Activated T-cell treated with anti-CD3 and anti-CD28 coated beads for 1 hour (primary cell): ENCODE data around the gene ASIC2.

Source experiments
- DNase-seq: peaks from one replicate; pipeline ENCODE4 v3.0.0-alpha.2; 2020; ENCODE audit warnings: low read depth

ASIC2 gene

GRCh38 chr17:33288954-33289353 lies 4.1 kb downstream of the ASIC2 start:
- no peak for DNase-seq

- DNase-seq = no peak
Observed at GRCh38 chr17:33287096-33287725, 5.9 kb downstream of the ASIC2 start.

- DNase-seq = no peak
Observed at GRCh38 chr17:33285413-33285812, 7.7 kb downstream of the ASIC2 start.

GRCh38 chr17:33284022-33284421 lies 9.1 kb downstream of the ASIC2 start:
- no peak for DNase-seq

- no peak for DNase-seq
Observed at GRCh38 chr17:33280162-33280943, 12.7 kb downstream of the ASIC2 start.

GRCh38 chr17:33277436-33278100 lies 15.5 kb downstream of the ASIC2 start:
- DNase-seq = no peak

- no peak for DNase-seq
Observed at GRCh38 chr17:33273743-33274410, 19.2 kb downstream of the ASIC2 start.

GRCh38 chr17:33273271-33273670 lies 19.8 kb downstream of the ASIC2 start:
- no peak for DNase-seq

- no peak for DNase-seq
Observed at GRCh38 chr17:33272438-33272837, 20.7 kb downstream of the ASIC2 start.

GRCh38 chr17:33269337-33270060 lies 23.6 kb downstream of the ASIC2 start:
- no peak for DNase-seq

GRCh38 chr17:33267851-33268548 lies 25.1 kb downstream of the ASIC2 start:
- DNase-seq = no peak

GRCh38 chr17:33267271-33267790 lies 25.8 kb downstream of the ASIC2 start:
- DNase-seq = no peak

GRCh38 chr17:33266611-33267010 lies 26.5 kb downstream of the ASIC2 start:
- no peak for DNase-seq

- DNase-seq = no peak
Observed at GRCh38 chr17:33266116-33266515, 27.0 kb downstream of the ASIC2 start.

GRCh38 chr17:33263396-33263795 lies 29.7 kb downstream of the ASIC2 start:
- DNase-seq = no peak

GRCh38 chr17:33262266-33263123 lies 30.6 kb downstream of the ASIC2 start:
- DNase-seq = no peak

GRCh38 chr17:33261820-33262219 lies 31.3 kb downstream of the ASIC2 start:
- no peak for DNase-seq

GRCh38 chr17:33260638-33261037 lies 32.5 kb downstream of the ASIC2 start:
- no peak for DNase-seq

GRCh38 chr17:33258296-33258695 lies 34.8 kb downstream of the ASIC2 start:
- no peak for DNase-seq

GRCh38 chr17:33245183-33245582 lies 47.9 kb downstream of the ASIC2 start:
- no peak for DNase-seq
